H1 (cell line): ENCODE measurements around the gene NACA. TPM values are rescaled to one million over a fixed set of nuclear protein-coding genes. Genes with fewer than 3 reads are reported as not detected.

Experiments
- CBX5 ChIP-seq: fragments of 300-800, 300-1000 bp; sonication (generic); IDR thresholded peaks from 2 replicates; pipeline ENCODE4 v1.7.1; 2016; ENCODE audit warnings: antibody characterized with exemption, low read length, low read depth
- KDM4A ChIP-seq: IDR thresholded peaks from one replicate; pipeline ENCODE4 v1.7.1; 2012; ENCODE audit warnings: low read depth, mild to moderate bottlenecking, moderate library complexity, low read length, inconsistent platforms; ENCODE audit not compliant: severe bottlenecking
- SIX5 ChIP-seq: IDR thresholded peaks from 2 replicates; pipeline ENCODE4 v1.6.1; 2011; ENCODE audit warnings: mild to moderate bottlenecking, low read depth, low read length
- TBP ChIP-seq: IDR thresholded peaks from 2 replicates; pipeline ENCODE4 v1.6.1; 2011; ENCODE audit warnings: low read depth, low read length, improper control_type of control experiment
- TEAD4 ChIP-seq: IDR thresholded peaks from 2 replicates; pipeline ENCODE4 v1.6.1; 2012; ENCODE audit warnings: low read depth, low read length, inconsistent platforms, mixed read lengths
- polyA plus RNA-seq, 7 experiments: library from polyadenylated mRNA; depleted of rRNA in 3 of 7; stranded (reverse) in 5 of 7; unstranded in 2 of 7; fragments of >200 nt in 5 of 7; fragments of 200-250 nt in 2 of 7; gene quantifications; 1 replicate in 5 of 7; 2 replicates in 1 of 7; 4 replicates in 1 of 7; pipeline versions ENCODE4 v1.2.1 to v1.2.3, GENCODE V29; 2011 to 2013; ENCODE audit warnings: missing spikeins in 2 of 7, mixed read lengths in 2 of 7
- total RNA-seq: library from RNA; stranded (reverse); fragmentation: NEBNext Ultra II Directional; extraction: Animal tissue kit (Norgen Biotek cat#: 25700); gene quantifications from 2 replicates; pipeline ENCODE4 v1.2.1, GENCODE V29; 2021

Gene NACA
- total and polyA plus RNA-seq, 2 of the 8 experiments (the other 6 are each of a cell fraction or from before 2014, with no cell fraction given): 511 to 1,063 TPM

- TF ChIP-seq CBX5 (no peak), SIX5 (no peak), TEAD4 (no peak), TBP (no peak), KDM4A (no peak)
- TF ChIP-seq, all 59 proteins: peak for 0
Measured at GRCh38 chr12:56713345-56713744, 11.8 kb downstream of the NACA start (continued).
